PC-3 (cell line): ENCODE results near the gene LMO2.

Source experiments
- CTCF ChIP-seq: fragments of 300-600 bp; sonication (generic); conservative IDR thresholded peaks from 2 replicates; pipeline ENCODE4 v1.5.1; 2017; ENCODE audit warnings: antibody characterized with exemption, low read depth, mild to moderate bottlenecking, low read length
- EZH2 ChIP-seq: fragments of 300-600 bp; sonication (generic); IDR thresholded peaks from one replicate; pipeline ENCODE4 v1.6.1; 2017; ENCODE audit warnings: antibody characterized with exemption, mild to moderate bottlenecking, low read length; ENCODE audit not compliant: unreplicated experiment

DNA sequence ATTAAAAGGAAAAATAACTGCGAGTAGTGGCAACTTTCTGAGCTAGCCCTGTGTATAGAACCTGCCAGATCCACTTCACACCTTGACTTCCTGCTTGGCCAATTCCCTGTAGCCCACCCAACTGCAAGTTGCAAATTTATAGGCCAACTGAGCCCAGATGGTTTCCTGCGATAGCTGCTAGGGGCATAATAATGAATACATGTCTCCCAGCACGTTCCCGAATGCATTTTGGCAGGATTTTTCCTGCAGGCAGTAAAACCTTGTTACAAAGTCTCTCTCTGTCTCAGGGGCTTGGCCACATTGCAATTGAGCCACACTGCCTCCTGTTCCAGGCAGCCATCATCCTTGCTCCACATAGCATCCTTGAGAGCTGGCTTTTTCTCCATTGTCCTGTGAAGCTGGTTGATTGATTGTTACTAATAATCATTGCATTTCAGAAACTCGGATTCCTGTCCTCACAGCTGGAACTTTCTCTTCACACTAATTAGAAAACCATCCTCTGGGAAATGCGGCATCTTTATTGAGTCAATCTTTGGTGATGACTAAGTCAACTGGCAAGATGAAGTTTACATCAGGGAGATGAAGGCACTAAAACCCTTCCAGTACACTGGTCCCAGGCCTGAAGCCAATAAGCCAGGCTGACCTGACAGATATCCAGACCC, 18.6 kb upstream of the LMO2 start:
- TF ChIP-seq CTCF (no peak), EZH2 (no peak)
